Stomach (tissue), 4 donors: ENCODE results near the gene GTPBP2.

Source experiments
- CTCF ChIP-seq, 7 experiments: fragments of 450-650 bp in 4 of 7; fragments of 200-600 bp in 3 of 7; sonication (generic) in 3 of 7; IDR thresholded peaks; one replicate each; pipeline ENCODE4 v1.5.1; 2016 to 2019; ENCODE audit warnings: antibody characterized with exemption in 7 of 7, control low read depth in 2 of 7, mild to moderate bottlenecking in 1 of 7
- POLR2A ChIP-seq, 4 donors: fragments of 450-650 bp; IDR thresholded peaks; one replicate each; pipeline ENCODE4 v1.6.1; 2016; ENCODE audit warnings: antibody characterized with exemption in 4 of 4, control low read depth in 2 of 4, mild to moderate bottlenecking in 1 of 4, moderate library complexity in 1 of 4
- POLR2AphosphoS5 ChIP-seq, 3 donors: sonication (generic); formaldehyde crosslinking; IDR thresholded peaks; one replicate each; pipeline ENCODE4 v1.6.1; 2016; ENCODE audit warnings: antibody characterized with exemption in 3 of 3

- TF ChIP-seq CTCF (IDR thresholded peaks at IDR 0.05) (no peak), POLR2A (IDR thresholded peaks at IDR 0.05) (no peak), POLR2AphosphoS5 (IDR thresholded peaks at IDR 0.05) (no peak)
Observed at GRCh38 chr6:43676962-43677606, 48.0 kb upstream of the GTPBP2 start.
